ENCODE data around the gene LPAR5.

LPAR5 gene

DNA sequence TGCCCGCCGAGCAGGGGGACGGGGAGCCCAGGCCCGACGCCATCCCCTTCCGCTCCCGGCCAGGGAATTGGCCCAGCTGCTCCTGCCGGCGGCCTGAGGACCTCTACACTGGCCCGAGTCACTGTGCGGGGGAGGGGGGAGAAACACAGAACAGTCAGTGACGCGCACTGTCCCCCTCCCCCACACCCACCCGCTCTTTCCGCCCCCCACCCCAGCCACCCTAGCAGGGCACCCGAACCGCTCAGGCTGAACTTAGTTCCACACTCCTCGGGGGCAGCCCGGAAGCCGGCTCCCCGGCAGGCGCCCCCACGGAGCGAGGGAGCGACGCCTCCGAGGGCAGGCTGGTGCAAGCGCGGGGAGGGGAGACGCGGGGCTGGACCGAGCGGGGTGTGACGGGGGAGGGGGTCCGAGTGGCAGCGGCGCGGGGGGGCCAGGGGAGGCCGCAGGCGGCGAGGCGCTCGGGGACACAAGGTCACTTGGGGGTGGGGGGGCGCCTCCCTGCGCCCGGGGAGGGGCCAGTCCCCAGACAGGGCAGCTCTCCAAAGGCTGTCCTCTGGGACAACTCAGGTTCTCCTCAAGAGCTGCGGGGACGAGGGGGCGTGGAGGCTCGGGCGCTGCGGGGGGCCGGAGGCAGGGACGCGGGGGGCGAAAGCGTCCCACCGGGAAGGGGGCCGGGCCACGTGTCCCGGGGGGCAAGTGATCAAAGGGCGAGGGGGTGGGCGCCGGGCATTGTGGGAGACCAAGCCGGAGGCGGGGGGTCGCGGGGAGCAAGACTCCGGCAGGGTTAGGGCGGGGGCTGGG is 29.2 kb downstream of the LPAR5 start (continued):
- TF ChIP-seq, protein P1, sequence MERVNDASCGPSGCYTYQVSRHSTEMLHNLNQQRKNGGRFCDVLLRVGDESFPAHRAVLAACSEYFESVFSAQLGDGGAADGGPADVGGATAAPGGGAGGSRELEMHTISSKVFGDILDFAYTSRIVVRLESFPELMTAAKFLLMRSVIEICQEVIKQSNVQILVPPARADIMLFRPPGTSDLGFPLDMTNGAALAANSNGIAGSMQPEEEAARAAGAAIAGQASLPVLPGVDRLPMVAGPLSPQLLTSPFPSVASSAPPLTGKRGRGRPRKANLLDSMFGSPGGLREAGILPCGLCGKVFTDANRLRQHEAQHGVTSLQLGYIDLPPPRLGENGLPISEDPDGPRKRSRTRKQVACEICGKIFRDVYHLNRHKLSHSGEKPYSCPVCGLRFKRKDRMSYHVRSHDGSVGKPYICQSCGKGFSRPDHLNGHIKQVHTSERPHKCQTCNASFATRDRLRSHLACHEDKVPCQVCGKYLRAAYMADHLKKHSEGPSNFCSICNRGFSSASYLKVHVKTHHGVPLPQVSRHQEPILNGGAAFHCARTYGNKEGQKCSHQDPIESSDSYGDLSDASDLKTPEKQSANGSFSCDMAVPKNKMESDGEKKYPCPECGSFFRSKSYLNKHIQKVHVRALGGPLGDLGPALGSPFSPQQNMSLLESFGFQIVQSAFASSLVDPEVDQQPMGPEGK (tag by site-specific recombination; IDR thresholded peaks at IDR 0.05), result peak; percentile 42; the same call in 1 of the 2 replicates
- no peak for TF ChIP-seq ZSCAN23 (tag by site-specific recombination; IDR thresholded peaks at IDR 0.05)
- no peak for TF ChIP-seq ZNF624 (tag by site-specific recombination; IDR thresholded peaks at IDR 0.05)
- peak; percentile 61 for TF ChIP-seq KLF9 (tag by site-specific recombination; IDR thresholded peaks at IDR 0.05; ENCODE audit: low read depth)
- peak; percentile 96 for TF ChIP-seq GLIS2 (tag by site-specific recombination; IDR thresholded peaks at IDR 0.05)
- no peak for TF ChIP-seq ZNF16 (tag by site-specific recombination; IDR thresholded peaks at IDR 0.05; ENCODE audit: low read depth)
- TF ChIP-seq ZNF266 (tag by site-specific recombination; IDR thresholded peaks at IDR 0.05; ENCODE audit: low read depth), result no peak
- TF ChIP-seq YY1 (tag by site-specific recombination; IDR thresholded peaks at IDR 0.05), result no peak
- TF ChIP-seq, protein P2, sequence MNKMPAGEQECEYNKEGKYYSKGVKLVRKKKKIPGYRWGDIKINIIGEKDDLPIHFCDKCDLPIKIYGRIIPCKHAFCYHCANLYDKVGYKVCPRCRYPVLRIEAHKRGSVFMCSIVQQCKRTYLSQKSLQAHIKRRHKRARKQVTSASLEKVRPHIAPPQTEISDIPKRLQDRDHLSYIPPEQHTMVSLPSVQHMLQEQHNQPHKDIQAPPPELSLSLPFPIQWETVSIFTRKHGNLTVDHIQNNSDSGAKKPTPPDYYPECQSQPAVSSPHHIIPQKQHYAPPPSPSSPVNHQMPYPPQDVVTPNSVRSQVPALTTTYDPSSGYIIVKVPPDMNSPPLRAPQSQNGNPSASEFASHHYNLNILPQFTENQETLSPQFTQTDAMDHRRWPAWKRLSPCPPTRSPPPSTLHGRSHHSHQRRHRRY (tag by site-specific recombination; IDR thresholded peaks at IDR 0.05), result no peak
- no peak for TF ChIP-seq BCL6B (tag by site-specific recombination; IDR thresholded peaks at IDR 0.05)
- no peak for TF ChIP-seq ZSCAN30 (tag by site-specific recombination; IDR thresholded peaks at IDR 0.05)
- peak; percentile 96 for TF ChIP-seq ZIC2 (tag by site-specific recombination; IDR thresholded peaks at IDR 0.05)
- TF ChIP-seq ZNF585B (tag by site-specific recombination; IDR thresholded peaks at IDR 0.05), result no peak
- TF ChIP-seq, protein P3, sequence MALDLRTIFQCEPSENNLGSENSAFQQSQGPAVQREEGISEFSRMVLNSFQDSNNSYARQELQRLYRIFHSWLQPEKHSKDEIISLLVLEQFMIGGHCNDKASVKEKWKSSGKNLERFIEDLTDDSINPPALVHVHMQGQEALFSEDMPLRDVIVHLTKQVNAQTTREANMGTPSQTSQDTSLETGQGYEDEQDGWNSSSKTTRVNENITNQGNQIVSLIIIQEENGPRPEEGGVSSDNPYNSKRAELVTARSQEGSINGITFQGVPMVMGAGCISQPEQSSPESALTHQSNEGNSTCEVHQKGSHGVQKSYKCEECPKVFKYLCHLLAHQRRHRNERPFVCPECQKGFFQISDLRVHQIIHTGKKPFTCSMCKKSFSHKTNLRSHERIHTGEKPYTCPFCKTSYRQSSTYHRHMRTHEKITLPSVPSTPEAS (tag by site-specific recombination; IDR thresholded peaks at IDR 0.05), result no peak
- no peak for TF ChIP-seq ZNF324 (tag by site-specific recombination; IDR thresholded peaks at IDR 0.05)
- TF ChIP-seq, protein P4, sequence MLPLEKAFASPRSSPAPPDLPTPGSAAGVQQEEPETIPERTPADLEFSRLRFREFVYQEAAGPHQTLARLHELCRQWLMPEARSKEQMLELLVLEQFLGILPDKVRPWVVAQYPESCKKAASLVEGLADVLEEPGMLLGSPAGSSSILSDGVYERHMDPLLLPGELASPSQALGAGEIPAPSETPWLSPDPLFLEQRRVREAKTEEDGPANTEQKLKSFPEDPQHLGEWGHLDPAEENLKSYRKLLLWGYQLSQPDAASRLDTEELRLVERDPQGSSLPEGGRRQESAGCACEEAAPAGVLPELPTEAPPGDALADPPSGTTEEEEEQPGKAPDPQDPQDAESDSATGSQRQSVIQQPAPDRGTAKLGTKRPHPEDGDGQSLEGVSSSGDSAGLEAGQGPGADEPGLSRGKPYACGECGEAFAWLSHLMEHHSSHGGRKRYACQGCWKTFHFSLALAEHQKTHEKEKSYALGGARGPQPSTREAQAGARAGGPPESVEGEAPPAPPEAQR (tag by site-specific recombination; IDR thresholded peaks at IDR 0.05), result no peak
- TF ChIP-seq ZNF830 (tag by site-specific recombination; IDR thresholded peaks at IDR 0.05; ENCODE audit: low read depth), result no peak
- TF ChIP-seq ZNF626 (tag by site-specific recombination; IDR thresholded peaks at IDR 0.05), result no peak
- no peak for TF ChIP-seq ZNF132 (tag by site-specific recombination; IDR thresholded peaks at IDR 0.05; ENCODE audit: borderline replicate concordance)
- no peak for TF ChIP-seq ZNF792 (tag by site-specific recombination; IDR thresholded peaks at IDR 0.05)
- peak; percentile 100 for TF ChIP-seq GLIS1 (tag by site-specific recombination; IDR thresholded peaks at IDR 0.05)
- no peak for TF ChIP-seq ATF2 (tag by site-specific recombination; IDR thresholded peaks at IDR 0.05; ENCODE audit: low read depth)
- no peak for TF ChIP-seq ZNF623 (tag by site-specific recombination; IDR thresholded peaks at IDR 0.05)
